ENCODE data around the gene MEX3D. TPM values are rescaled to one million over a fixed set of nuclear protein-coding genes. Genes with fewer than 3 reads are reported as not detected.

Gene MEX3D
- polyA plus RNA-seq, 3 donors from 2014 or later, result 0.21 TPM; not detected in 2

GRCh38 chr19:1511318-1512317 is 56.5 kb downstream of the MEX3D start:
- no peak for DNase-seq
- peaks cover 0 to 3% (median 0%) of the 10 kb centered on the region in 6 donors for H3K9me3 Mint-ChIP-seq
- H3K27ac Mint-ChIP-seq, result no peak overlapping the region
- H3K36me3 Mint-ChIP-seq, result no peaks in the 10 kb centered on the region
- peaks cover 13 to 14% of the 10 kb centered on the region in 2 donors for H3K4me1 Mint-ChIP-seq
- peak overlapping the region; percentile 8 to 58 (median 48) for H3K4me3 Mint-ChIP-seq
- peaks cover 3 to 13% (median 3%) of the 10 kb centered on the region in 3 donors for H3K27me3 Mint-ChIP-seq (ENCODE audit: low read depth in 3 of 3)

GRCh38 chr19:1510807-1511206 is 57.3 kb downstream of the MEX3D start:
- DNase-seq, result no peak
- Mint-ChIP-seq H3K27me3 (ENCODE audit: low read depth in 3 of 3) (peaks cover 3 to 8% (median 3%) of the 10 kb centered on the region in 3 donors), H3K36me3 (no peaks in the 10 kb centered on the region), H3K4me3 (peak overlapping the region in 4 of 5 donors; percentile 16 to 53 (median 20)), H3K9me3 (peaks cover 0 to 3% (median 0%) of the 10 kb centered on the region in 6 donors), H3K4me1 (peaks cover 13 to 14% of the 10 kb centered on the region in 2 donors), H3K27ac (peak overlapping the region in 2 of 6 donors; percentile 64 to 69)

GRCh38 chr19:1510442-1510806 is 57.7 kb downstream of the MEX3D start:
- Mint-ChIP-seq H3K27ac (no peak overlapping the region), H3K4me3 (no peak overlapping the region), H3K9me3 (peaks cover 0 to 3% (median 0%) of the 10 kb centered on the region in 6 donors), H3K36me3 (no peaks in the 10 kb centered on the region), H3K4me1 (peaks cover 13 to 16% of the 10 kb centered on the region in 2 donors), H3K27me3 (ENCODE audit: low read depth in 3 of 3) (peaks cover 3 to 8% (median 5%) of the 10 kb centered on the region in 3 donors)
- DNase-seq, result no peak

GRCh38 chr19:1509602-1510441 is 58.3 kb downstream of the MEX3D start:
- peaks cover 0 to 3% (median 0%) of the 10 kb centered on the region in 6 donors for H3K9me3 Mint-ChIP-seq
- peak overlapping the region in 3 of 5 donors; percentile 9 to 35 (median 11) for H3K4me3 Mint-ChIP-seq
- no peaks in the 10 kb centered on the region for H3K36me3 Mint-ChIP-seq
- H3K4me1 Mint-ChIP-seq, result peaks cover 13 to 16% of the 10 kb centered on the region in 2 donors
- no peak for DNase-seq
- H3K27me3 Mint-ChIP-seq (ENCODE audit: low read depth in 3 of 3), result peaks cover 3 to 8% (median 5%) of the 10 kb centered on the region in 3 donors
- H3K27ac Mint-ChIP-seq, result peak overlapping the region in 2 of 6 donors; percentile 17 to 51

GRCh38 chr19:1508507-1508856 is 59.6 kb downstream of the MEX3D start:
- H3K9me3 Mint-ChIP-seq, result peaks cover 0 to 3% (median 0%) of the 10 kb centered on the region in 6 donors
- peaks cover 5 to 11% (median 6%) of the 10 kb centered on the region in 3 donors for H3K27me3 Mint-ChIP-seq (ENCODE audit: low read depth in 3 of 3)
- no peak for DNase-seq
- no peaks in the 10 kb centered on the region for H3K36me3 Mint-ChIP-seq
- H3K4me3 Mint-ChIP-seq, result peak overlapping the region; percentile 27 to 75 (median 55)
- H3K4me1 Mint-ChIP-seq, result peaks cover 13 to 16% of the 10 kb centered on the region in 2 donors
- peak overlapping the region in 4 of 6 donors; percentile 26 to 83 (median 41) for H3K27ac Mint-ChIP-seq

- Mint-ChIP-seq H3K4me3 (peak overlapping the region; percentile 77 to 86 (median 84)), H3K36me3 (no peaks in the 10 kb centered on the region), H3K27me3 (ENCODE audit: low read depth in 3 of 3) (peaks cover 5 to 11% (median 6%) of the 10 kb centered on the region in 3 donors), H3K27ac (peak overlapping the region; percentile 78 to 93 (median 89)), H3K4me1 (peaks cover 13 to 17% of the 10 kb centered on the region in 2 donors), H3K9me3 (peaks cover 0 to 3% (median 0%) of the 10 kb centered on the region in 6 donors)
- DNase-seq, result peak; percentile 88 to 91 (median 90)
These were observed 60.2 kb downstream of the MEX3D start for GRCh38 chr19:1507763-1508506.

- peaks cover 0 to 3% (median 0%) of the 10 kb centered on the region in 6 donors for H3K9me3 Mint-ChIP-seq
- H3K4me1 Mint-ChIP-seq, result peaks cover 12 to 13% of the 10 kb centered on the region in 2 donors
- H3K36me3 Mint-ChIP-seq, result no peaks in the 10 kb centered on the region
- peaks cover 5 to 11% (median 8%) of the 10 kb centered on the region in 3 donors for H3K27me3 Mint-ChIP-seq (ENCODE audit: low read depth in 3 of 3)
- peak overlapping the region in 2 of 5 donors; percentile 77 to 85 for H3K4me3 Mint-ChIP-seq
- no peak for DNase-seq
- H3K27ac Mint-ChIP-seq, result peak overlapping the region in 4 of 6 donors; percentile 83 to 93 (median 92)
These were observed 60.9 kb downstream of the MEX3D start for GRCh38 chr19:1507192-1507660.

- H3K4me3 Mint-ChIP-seq, result peak overlapping the region in 1 of 5 donors; percentile 5
These were observed 61.9 kb downstream of the MEX3D start for GRCh38 chr19:1505991-1506881.

GRCh38 chr19:1505012-1505411 is 63.1 kb downstream of the MEX3D start:
- Mint-ChIP-seq H3K27ac (no peak overlapping the region), H3K36me3 (no peaks in the 10 kb centered on the region), H3K27me3 (ENCODE audit: low read depth in 3 of 3) (peaks cover 6 to 8% (median 8%) of the 10 kb centered on the region in 3 donors), H3K9me3 (peaks cover 0 to 3% (median 0%) of the 10 kb centered on the region in 6 donors), H3K4me3 (no peak overlapping the region), H3K4me1 (peaks cover 11 to 13% of the 10 kb centered on the region in 2 donors)
- no peak for DNase-seq

More at GRCh38 chr19:1505991-1506881, 61.9 kb downstream of the MEX3D start:
- peaks cover 0 to 3% (median 0%) of the 10 kb centered on the region in 6 donors for H3K9me3 Mint-ChIP-seq
- H3K36me3 Mint-ChIP-seq, result no peaks in the 10 kb centered on the region
- peak overlapping the region in 4 of 6 donors; percentile 8 to 80 (median 38) for H3K27ac Mint-ChIP-seq
- H3K27me3 Mint-ChIP-seq (ENCODE audit: low read depth in 3 of 3), result peaks cover 8 to 9% (median 8%) of the 10 kb centered on the region in 3 donors
- no peak for DNase-seq
- peaks cover 11 to 13% of the 10 kb centered on the region in 2 donors for H3K4me1 Mint-ChIP-seq
